Activated CD8-positive, alpha-beta memory T cell treated with anti-CD3 and anti-CD28 coated beads for 36 hours (primary cell): ENCODE measurements around the gene BNIP5. TPM values are rescaled to one million over a fixed set of nuclear protein-coding genes. Genes with fewer than 3 reads are reported as not detected.

Source experiments
- CTCF ChIA-PET: fragments of 350-600 bp; sonication (Branson Sonifier 250); formaldehyde crosslinking; loops from one replicate; lab custom pipeline; 2021; ENCODE audit warnings: antibody characterized with exemption; lab: Charles Lee
- POLR2A ChIA-PET: fragments of 350-600 bp; sonication (Branson Sonifier 250); formaldehyde crosslinking; loops from one replicate; lab custom pipeline; 2021; ENCODE audit warnings: antibody characterized with exemption; lab: Charles Lee
- total RNA-seq, 2 experiments: library from RNA; stranded (reverse); gene quantifications; one replicate each; pipeline ENCODE4 v1.2.3, GENCODE V29; 2021

Gene BNIP5, protein sequence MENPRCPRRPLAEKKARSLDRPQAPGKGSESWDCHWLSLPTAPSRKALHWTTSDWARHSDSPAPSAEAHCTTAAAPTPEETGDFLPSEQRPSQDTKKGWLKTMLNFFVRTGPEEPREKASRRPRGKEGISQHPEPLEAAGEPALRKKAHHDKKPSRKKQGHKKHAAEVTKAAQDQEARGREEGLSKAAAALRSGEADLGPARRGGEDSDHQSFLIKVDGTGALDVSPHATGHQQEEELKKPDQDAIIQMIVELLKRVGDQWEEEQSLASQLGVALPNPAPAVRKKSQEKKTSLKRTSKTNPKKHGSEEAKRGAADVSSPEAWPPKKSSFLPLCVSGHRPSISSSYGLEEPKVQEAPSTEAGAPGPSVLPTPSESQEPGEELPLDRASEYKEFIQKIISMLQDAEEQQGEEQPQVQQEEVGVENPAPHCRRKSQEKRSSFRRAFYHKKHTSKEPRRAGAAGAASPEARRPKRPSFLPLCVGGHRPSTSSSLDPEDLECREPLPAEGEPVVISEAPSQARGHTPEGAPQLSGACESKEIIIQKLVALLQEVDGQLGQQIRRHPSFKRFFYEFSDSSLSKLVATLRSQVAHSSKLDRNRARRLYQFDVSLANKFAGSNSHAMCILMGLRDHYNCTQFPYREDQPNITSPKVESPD
- not detected for total RNA-seq

DNA sequence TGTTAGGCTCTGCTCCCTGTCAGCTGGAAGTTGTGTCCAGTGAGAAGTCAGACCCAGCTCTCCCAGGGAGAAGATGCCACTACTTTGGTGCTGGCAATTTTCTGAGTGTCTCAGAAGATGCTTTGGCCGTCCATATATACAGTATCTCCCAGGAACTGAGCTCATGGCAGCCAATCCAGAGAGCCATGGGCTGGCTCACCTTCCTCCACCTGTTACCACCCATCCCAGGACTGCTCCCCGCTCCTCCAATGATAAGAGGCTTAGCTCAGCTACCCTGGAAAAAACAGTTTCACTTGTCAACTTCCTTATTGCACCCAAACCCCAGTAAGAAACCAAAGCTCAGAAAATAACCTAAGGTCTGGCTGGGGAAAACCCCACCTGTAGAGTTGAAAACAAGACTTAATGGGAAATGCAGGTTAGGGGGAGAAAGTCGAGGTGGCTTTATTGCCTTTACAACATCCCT, at the start of gene BNIP5:
TSS of gene BNIP5 (minus strand) at position 110 of the 463 bp plus-strand sequence. CDS start 6,198 bp downstream, outside the sequence.
- ChIA-PET POLR2A (no interaction called here), CTCF (no interaction called here)

DNA sequence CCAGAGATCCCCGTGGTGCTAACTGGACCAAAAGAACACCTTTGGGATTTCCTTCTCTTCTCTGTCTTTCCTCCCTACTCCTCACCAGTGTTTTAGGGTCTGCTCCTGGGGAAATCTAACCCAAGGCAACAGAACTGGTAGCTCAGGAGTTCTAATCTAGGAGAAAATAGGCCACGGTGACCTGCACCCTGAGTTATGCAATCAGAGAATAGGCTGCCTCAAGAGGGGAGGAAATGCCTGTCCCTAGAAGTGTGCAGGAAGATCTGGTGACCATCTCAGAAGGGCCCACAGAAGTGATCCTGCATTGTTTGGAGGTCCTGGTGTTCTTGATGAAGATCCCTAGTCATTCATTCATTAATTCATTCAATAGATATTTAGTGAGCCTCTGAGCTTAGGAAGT, 47.4 kb upstream of the BNIP5 start:
- CTCF ChIA-PET: interaction anchor here (1.2 kb wide), 1 partner anchor 43 kb away, joined by 3 read pairs; no protein-coding TSS in a partner anchor
- POLR2A ChIA-PET: no interaction called here

DNA sequence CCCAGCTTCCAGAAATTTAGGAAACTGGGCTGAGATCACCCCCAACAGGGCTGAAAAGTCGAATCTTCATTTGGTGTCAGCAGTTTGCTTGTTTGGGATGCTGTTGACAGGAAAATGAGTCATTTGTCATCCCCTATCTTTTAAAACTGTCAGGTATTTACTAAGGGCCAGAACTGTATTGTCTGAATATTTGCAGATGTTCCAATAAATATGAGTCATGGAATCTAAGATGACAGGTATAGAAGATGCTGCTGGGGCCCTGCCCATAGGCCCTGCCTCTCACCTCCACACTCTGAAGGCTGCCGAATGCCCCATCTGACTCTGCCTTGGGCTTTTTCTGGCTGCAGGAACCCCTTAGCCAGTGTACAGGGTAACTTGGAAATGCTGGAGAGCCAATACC, 46.9 kb upstream of the BNIP5 start:
- ChIA-PET POLR2A (no interaction called here), CTCF (interaction anchor here (1.2 kb wide), 1 partner anchor 43 kb away, joined by 3 read pairs; no protein-coding TSS in a partner anchor)

DNA sequence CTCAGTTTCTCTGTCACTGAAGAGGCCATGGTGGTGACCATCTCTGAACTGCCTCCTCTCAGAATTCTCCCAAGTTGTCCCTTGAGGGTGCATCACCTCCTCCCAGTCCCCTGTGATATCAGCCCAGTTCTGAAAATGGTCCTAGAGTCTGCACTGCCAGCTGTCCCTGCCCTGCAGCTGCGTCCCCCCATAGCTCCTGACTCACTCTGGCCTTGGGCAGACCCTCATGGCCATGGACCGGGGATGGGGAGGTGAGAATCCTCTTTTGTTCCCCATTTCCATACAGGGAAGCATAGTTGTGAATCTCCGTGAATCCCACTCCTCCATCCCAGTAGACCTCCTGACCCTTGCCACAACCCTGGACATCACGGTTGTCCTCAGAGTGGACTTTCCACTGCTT, 46.3 kb upstream of the BNIP5 start:
- POLR2A ChIA-PET: no interaction called here
- CTCF ChIA-PET: no interaction called here

DNA sequence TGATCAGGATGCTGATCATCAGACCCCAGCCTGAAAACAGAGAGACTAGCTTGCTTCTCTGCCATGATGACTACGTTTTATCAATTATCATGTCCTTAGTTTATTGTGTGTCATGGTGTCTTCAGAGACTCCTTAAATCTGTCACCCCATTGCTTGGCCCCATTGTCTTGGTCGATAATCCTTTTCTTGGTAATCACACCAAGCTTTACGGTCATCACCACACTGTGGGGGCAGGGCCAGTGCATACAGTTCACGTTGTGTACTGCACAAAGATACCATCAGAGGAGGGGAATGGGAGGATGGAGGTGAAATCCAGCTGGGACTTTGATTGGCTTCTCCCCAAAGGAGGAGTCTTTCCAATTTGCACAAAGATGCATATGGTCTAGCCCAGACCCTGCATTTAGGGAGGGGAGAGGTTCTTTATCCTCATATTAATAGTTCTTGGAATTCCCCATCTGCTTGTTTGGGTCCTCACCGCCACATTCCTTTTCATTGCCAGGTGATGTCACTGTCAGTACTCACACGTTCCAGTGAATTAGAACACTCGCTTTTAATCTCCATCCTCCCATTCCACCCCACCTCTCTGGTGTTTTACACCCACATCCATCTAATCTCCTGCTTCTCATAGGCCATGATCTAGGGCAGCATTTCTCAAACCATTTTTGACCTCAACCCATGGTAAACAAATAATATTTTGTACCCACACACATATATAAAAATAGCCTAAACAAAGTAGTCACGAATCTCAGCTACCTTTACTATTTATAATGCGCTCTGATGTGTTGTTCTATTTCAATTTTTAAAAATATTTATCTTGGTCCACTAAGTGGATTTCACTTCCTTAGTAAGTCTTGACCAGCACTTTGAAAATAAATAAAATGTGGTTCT, 45.1 kb upstream of the BNIP5 start:
- ChIA-PET CTCF (interaction anchor here (1.1 kb wide), 1 partner anchor 24 kb away, joined by 3 read pairs; no protein-coding TSS in a partner anchor), POLR2A (no interaction called here)

DNA sequence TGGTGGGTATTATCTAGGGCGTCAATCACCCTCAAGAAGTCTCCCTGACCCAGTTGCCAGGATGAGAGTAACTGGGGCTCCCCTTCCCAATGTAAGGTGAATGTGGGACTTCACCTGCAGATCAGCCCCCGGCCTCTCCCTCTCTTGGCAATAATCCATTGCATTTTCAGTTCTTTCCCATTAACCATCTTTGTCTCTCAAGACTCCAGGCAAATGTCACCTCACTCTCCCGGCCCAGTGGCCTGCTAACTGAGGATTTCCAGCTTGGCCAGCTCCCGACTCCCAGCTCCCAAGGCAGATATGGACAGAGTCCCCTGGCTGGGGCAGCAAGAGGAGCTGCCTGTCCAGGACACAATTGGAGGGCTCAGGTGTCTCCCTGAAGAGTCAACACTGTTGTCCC, 43.5 kb upstream of the BNIP5 start:
- ChIA-PET POLR2A (no interaction called here), CTCF (interaction anchor here (0.7 to 1.4 kb wide), 3 partner anchors 78 to 312 kb away, joined by 3 to 5 read pairs (median 3); no protein-coding TSS in a partner anchor)

DNA sequence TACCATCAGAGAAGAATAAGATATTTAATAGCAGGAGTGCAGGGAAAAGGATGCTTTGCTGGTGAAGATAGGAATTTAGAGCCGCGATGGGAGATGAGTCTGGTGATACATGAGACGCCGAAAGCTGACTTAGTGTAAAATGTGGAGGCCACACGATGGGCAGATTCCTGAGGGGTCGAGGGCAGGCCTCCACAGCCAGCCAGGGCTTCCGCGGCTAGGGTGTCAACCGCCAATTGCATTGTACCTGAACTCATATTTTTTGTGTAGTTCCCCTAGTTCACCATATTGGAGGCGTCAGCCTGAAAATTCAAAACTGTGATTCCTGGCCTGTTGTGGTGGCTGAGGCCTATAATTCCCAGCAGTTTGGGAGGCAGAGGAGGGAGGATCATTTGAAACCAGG, 42.2 kb upstream of the BNIP5 start:
- CTCF ChIA-PET: interaction anchor here (0.6 to 1.4 kb wide), 2 partner anchors 76 to 815 kb away, joined by 3 to 5 read pairs; no protein-coding TSS in a partner anchor
- POLR2A ChIA-PET: interaction anchor here (0.6 kb wide), 1 partner anchor 91 kb away, joined by 4 read pairs; no protein-coding TSS in a partner anchor

DNA sequence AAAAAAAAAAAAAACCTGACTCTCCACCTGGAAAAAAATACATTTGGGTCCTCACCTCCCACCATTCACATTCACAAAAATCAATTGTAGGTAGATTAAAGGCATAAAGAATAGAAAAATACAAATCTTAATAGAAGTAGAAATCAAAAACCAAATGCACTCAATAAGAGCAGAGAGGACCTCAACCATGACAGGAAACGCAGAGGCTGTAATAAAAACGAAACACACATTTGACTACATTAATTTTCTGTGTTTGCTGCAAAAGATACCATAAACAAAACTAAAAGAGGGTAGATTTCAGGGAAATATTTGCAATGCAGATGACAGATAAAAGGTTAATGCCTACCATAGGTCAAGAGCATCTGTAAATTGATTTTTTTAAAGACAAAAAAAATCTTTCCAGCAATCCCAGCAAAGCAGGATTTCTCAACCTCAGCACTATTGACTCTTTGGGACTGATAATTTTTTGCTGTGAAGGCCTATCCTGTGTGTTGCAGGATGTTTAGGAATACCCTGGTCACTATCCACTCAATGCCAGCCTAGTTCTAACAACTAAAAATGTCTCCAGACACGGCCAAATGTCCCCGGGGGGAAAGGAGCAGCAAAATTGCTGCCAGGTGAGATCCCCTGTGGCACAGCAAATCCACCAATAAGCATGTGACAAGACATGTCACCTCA, 41.7 kb upstream of the BNIP5 start:
- ChIA-PET POLR2A (no interaction called here), CTCF (no interaction called here)

DNA sequence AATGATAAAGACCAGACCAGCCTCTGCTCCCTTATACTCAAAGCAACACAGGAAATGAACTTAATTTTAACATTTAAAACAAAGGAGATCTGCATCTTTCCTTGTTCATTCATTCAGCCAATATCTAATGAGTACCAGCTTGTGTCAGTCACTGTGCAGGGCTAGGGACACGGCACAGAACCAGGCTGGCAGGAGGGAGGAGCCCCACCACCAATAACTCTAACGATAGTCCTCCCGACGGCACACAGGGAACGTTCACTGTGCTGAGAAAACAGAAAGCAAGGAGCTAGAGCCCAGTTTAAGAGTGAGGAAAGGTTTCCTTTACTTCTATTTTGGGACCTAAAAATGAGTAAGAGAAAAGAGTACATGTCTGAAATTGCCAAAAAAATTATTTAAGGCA, 40.9 kb upstream of the BNIP5 start:
- POLR2A ChIA-PET: no interaction called here
- CTCF ChIA-PET: no interaction called here

DNA sequence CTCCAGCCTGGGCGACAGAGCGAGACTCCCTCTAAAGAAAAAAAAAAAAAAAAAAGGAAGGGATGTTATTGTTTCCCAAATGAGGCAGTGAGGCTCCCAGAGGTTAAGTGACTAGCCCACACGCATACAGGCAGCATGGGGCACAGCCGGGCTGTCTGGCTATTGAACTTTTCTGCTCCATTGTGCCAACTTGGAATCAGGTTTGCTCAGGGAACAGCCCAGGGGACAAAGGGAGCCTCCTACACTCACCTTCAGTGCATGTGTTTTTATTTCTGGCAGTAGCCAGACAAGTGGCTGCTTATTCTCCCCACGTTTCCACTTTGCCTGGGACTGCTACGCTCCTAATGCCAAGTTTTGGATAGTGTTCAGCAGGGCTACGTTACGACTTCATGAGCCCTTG, 40.1 kb upstream of the BNIP5 start:
- ChIA-PET CTCF (no interaction called here), POLR2A (no interaction called here)

DNA sequence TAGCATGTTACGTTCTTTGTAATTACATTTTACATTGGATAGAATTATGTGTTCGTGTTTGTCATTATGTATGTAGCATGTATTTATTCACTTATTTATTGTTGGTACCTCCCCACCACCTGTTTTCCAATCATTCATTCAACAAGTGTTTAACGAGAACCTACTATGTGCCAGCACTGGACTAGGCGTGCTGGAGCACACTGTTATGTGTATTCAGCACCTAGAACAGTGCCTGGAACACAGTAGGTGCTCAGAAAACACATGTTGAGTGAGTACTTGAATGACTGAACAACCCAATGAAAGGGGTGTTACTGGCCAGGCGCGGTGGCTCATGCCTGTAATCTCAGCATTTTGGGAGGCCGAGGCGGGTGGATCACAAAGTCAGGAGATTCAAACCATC, 39.5 kb upstream of the BNIP5 start:
- CTCF ChIA-PET: no interaction called here
- POLR2A ChIA-PET: no interaction called here

DNA sequence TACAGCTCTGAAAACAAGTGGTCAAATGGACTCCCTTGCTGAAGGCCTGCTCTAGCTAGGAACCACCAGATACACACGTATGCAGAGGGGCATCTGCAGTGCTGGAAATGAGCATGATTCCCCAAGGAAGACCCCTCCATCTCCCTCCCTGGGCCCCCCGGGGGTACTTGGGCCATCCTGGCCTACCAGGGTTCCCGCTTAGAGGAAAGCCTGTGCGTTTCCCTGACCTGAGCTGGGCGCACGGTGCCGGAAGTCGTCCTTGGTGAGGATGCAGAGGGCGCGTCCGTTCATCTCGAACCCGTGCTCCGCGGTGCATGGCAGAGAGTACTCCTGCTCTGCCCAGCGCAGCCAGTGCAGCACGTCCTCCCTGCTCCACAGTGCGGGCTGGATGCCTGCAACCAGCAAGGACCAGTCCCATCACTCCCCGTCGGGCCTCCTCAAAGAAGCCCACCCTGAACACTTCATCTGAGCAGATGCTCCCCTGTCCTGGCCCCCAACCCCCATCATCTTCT, 39.0 kb upstream of the BNIP5 start:
- POLR2A ChIA-PET: no interaction called here
- CTCF ChIA-PET: no interaction called here

DNA sequence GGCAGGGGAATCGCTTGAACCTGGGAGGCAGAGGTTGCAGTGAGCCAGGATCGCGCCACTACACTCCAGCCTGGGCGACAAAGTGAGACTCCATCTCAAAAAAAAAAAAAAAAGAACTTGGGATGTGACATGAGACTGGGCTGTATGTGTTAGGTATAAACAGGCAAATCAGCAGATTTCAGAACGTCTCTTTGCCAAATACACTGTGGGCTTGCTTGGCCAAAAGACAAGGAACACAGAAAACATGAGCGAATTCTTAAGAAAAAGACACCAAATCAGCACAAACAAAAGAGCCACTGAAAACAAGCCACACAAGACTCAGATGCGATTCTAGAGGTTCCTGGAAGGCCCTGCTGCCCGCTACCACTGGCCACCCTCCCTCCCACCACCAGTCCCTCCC, 38.3 kb upstream of the BNIP5 start:
- ChIA-PET POLR2A (no interaction called here), CTCF (no interaction called here)

DNA sequence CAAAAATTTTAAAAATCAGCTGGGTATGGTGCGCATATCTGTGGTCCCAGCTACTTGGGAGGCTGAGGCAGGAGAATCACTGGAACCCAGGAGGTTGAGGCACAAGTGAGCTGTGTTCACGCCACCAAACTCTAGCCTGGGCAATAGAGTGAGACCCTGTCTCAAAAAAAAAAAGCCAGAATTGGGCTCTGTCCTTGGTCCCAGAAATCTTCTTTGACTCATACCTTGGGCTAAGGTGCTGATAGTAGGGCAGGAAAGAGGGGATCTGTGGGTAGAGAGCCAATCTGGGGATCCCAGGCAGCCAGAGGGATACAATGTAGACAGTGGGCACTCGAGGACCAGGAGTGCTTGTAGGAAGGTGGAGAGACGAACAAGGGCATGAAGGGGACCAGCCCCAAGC, 37.5 kb upstream of the BNIP5 start:
- CTCF ChIA-PET: no interaction called here
- POLR2A ChIA-PET: no interaction called here

DNA sequence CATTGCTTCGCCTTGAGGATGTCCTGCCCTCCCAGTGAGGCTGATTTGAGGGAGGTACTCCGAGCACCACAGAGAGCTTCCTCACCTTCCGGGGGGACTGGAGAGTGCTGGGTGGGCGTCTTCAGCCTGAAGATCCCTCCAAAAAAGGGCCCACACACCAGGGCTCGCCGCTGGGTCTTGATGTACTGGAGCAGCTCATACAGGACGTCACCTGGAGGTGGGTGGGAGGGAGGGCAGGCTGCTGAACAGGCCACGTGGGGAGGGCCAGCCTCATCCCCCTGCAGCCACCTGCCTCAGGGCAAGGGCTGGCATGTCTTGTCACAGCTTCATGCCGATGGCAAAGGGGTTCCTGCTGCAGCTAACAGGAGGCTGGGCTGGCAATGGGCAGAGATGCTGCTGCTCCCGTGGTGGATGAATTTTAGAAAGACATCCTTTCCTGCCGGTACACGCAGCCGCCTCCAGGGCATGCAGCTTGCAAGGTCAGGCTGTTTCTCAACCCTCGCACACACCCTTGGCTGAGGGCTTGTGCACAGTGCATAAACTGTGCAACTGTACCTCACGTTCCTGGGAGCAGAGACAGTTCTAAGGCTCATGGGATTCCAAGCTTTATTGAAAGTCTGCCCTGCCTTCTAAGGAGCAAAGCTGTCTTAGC, 36.8 kb upstream of the BNIP5 start:
- CTCF ChIA-PET: no interaction called here
- POLR2A ChIA-PET: no interaction called here

DNA sequence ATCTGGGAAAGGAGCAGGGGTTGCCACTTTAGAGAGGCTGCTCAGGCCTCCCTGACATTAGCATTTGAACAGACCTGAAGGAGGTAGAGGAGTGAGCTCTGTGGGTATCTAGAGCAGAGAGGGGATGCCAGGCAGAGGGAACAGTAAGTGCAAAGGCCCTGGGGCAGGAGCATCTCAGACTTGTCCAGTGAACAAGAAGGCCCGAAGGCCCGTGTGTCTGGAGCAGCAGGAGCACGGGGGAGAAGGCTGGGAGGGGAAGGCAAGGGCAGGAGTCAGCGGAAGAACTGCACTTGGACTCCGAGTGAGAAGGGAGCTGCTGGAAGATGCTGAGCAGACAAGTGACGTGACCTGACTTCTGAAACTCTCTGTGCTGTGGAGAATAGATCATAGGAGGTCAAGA, 35.4 kb upstream of the BNIP5 start:
- CTCF ChIA-PET: no interaction called here

DNA sequence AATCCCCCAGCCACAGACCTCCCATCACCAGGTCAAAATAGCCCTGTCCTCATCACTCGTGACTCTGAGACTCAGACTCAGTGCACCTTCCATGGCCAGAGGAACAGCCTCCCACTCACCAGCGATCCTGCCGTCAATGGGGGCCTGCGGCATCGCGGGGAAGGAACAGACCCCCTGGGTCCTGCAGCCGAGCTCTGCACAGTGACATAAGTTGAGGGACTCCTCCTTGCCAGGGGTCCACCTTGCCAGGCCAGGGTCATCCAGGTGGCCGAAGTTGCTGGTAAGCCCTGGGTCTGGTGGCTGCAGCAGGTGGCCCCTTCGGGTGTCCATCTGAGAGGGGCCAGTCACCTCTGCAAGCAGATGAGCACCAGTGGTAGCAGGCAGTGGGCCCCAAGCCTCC, 34.5 kb upstream of the BNIP5 start:
- ChIA-PET POLR2A (no interaction called here), CTCF (no interaction called here)

More for the DNA sequence above, 35.4 kb upstream of the BNIP5 start:
- POLR2A ChIA-PET: no interaction called here

DNA sequence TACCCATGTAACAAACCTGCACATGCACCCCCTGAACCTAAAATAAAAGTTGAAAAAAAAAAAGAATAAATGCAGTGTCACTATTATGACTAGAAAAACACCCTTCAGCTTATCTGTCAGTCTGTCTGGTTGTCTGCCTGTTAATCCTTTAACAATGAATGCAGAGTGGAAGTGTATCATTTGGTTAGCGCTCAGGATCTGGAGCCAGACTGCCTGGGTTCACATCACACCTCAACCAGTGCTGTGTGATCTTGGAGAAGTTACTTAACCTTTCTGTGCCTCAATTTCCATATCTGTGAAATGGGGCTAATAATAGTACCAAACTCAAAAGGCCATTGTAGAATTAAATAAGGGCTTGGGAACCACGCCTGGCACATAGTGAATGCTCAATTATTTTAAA, 34.0 kb upstream of the BNIP5 start:
- POLR2A ChIA-PET: no interaction called here
- CTCF ChIA-PET: no interaction called here
